Endothelial cell (in vitro differentiated cells): ENCODE results near the gene CDH8. TPM values are rescaled to one million over a fixed set of nuclear protein-coding genes. Genes with fewer than 3 reads are reported as not detected.

Experiments used
- DNase-seq: peaks from one replicate; pipeline ENCODE4 v3.0.0; 2021; ENCODE audit warnings: low spot score
- H3K27ac Mint-ChIP-seq: one replicate; pipeline ENCODE4 v1.8.0; 2021; ENCODE audit warnings: mixed read lengths, inconsistent platforms; ENCODE audit not compliant: unreplicated experiment
- H3K27me3 Mint-ChIP-seq: one replicate; pipeline ENCODE4 v1.8.0; 2021; ENCODE audit warnings: mild to moderate bottlenecking, moderate library complexity, mixed read lengths, inconsistent platforms; ENCODE audit not compliant: unreplicated experiment
- H3K36me3 Mint-ChIP-seq: one replicate; pipeline ENCODE4 v1.8.0; 2021; ENCODE audit warnings: mild to moderate bottlenecking, low read depth, mixed read lengths, inconsistent platforms; ENCODE audit not compliant: unreplicated experiment
- H3K4me1 Mint-ChIP-seq: one replicate; pipeline ENCODE4 v1.8.0; 2021; ENCODE audit warnings: mild to moderate bottlenecking, mixed read lengths, inconsistent platforms; ENCODE audit not compliant: unreplicated experiment
- H3K4me3 Mint-ChIP-seq: one replicate; pipeline ENCODE4 v1.8.0; 2021; ENCODE audit warnings: mild to moderate bottlenecking, mixed read lengths, inconsistent platforms; ENCODE audit not compliant: unreplicated experiment
- H3K9me3 Mint-ChIP-seq: one replicate; pipeline ENCODE4 v1.8.0; 2021; ENCODE audit warnings: mixed read lengths, inconsistent platforms; ENCODE audit not compliant: unreplicated experiment
- total RNA-seq: library from RNA; stranded (reverse); fragmentation: NEBNext Ultra II Directional; extraction: Animal tissue kit (Norgen Biotek cat#: 25700); gene quantifications from one replicate; pipeline ENCODE4 v1.2.1, GENCODE V29; 2021; ENCODE audit not compliant: unreplicated experiment
- TF ChIP-seq, protein P1 (sequence below): fragments of 200-600 bp; sonication (generic); IDR thresholded peaks from one replicate; pipeline ENCODE4 v1.5.0; 2021; ENCODE audit warnings: antibody characterized with exemption; ENCODE audit not compliant: unreplicated experiment

Gene CDH8
- total RNA-seq, 1 donor from 2014 or later, result 6.4 TPM

DNA sequence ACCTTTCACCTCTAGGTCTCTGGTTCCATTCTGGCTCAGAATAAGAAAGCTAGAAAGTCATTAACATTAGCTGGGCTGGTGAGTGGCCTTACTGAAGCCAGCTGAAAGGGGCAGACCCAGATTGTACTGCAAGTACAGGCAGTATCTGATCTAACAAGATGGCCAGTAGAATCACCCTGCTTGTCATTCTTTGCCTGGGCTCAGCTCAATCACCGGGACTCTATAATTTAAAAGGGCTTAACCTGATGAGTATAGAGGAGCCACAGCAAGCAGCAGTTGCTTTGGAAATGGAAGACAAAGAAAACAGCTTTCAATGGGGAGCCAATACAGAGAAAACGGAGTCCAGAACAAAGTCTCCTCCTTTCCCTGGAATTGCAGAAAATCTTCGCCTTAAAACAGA is 13.6 kb downstream of the CDH8 start:
- peaks cover 3% of the 10 kb centered on the region for H3K4me1 Mint-ChIP-seq
- H3K4me3 Mint-ChIP-seq, result no peak overlapping the region
- no peaks in the 10 kb centered on the region for H3K27me3 Mint-ChIP-seq
- DNase-seq, result no peak
- H3K9me3 Mint-ChIP-seq, result no peaks in the 10 kb centered on the region
- TF ChIP-seq, protein P1, sequence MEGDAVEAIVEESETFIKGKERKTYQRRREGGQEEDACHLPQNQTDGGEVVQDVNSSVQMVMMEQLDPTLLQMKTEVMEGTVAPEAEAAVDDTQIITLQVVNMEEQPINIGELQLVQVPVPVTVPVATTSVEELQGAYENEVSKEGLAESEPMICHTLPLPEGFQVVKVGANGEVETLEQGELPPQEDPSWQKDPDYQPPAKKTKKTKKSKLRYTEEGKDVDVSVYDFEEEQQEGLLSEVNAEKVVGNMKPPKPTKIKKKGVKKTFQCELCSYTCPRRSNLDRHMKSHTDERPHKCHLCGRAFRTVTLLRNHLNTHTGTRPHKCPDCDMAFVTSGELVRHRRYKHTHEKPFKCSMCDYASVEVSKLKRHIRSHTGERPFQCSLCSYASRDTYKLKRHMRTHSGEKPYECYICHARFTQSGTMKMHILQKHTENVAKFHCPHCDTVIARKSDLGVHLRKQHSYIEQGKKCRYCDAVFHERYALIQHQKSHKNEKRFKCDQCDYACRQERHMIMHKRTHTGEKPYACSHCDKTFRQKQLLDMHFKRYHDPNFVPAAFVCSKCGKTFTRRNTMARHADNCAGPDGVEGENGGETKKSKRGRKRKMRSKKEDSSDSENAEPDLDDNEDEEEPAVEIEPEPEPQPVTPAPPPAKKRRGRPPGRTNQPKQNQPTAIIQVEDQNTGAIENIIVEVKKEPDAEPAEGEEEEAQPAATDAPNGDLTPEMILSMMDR, result no peak
- H3K27ac Mint-ChIP-seq, result no peak overlapping the region
- no peaks in the 10 kb centered on the region for H3K36me3 Mint-ChIP-seq

DNA sequence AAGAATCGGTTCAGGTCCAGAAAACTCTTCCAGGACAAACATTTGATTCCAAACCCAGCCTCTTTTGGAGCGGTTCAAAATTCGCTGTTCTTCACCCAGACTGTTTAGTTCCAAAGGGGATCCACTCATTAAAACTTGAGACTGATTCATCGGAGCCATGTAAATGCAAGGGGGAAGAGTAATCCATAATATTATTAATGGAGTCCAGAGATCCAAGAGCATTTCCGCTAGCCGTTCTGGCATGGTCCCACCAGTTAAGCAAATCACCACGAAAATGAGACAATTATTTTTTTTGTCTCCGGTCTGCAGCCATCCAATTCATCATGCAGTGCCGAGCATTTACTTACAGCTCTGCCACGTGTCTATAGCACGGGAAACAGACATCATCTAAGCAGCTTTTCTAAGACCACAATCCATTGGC is 15.1 kb downstream of the CDH8 start:
- Mint-ChIP-seq H3K27me3 (no peaks in the 10 kb centered on the region), H3K4me1 (peaks cover 3% of the 10 kb centered on the region)
- TF ChIP-seq, protein P1, result no peak

DNA sequence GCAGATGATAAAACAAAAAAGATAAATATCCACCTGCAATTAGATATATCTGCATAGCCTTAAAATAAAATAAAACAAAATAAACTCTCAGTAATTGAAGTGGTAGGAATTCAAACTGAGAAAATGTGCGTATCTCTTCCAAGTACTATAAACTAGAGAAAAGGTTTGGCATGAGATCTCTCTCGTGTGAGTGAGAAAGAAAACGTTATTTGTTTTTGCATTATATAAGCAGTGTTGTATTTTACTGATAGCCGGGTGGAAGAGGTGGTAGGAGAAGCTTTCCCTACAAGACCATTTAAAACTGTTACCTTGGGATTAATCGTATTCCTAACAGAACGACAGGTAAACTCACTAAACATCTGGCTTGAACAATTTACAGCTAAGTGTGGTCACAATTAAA is 15.6 kb downstream of the CDH8 start:
- TF ChIP-seq, protein P1, result no peak
- H3K4me3 Mint-ChIP-seq, result no peak overlapping the region
- DNase-seq, result no peak
- H3K27ac Mint-ChIP-seq, result no peak overlapping the region
- H3K4me1 Mint-ChIP-seq, result peaks cover 3% of the 10 kb centered on the region
- H3K9me3 Mint-ChIP-seq, result no peaks in the 10 kb centered on the region
- H3K27me3 Mint-ChIP-seq, result no peaks in the 10 kb centered on the region
- no peaks in the 10 kb centered on the region for H3K36me3 Mint-ChIP-seq

More for the DNA sequence above, 15.1 kb downstream of the CDH8 start:
- Mint-ChIP-seq H3K36me3 (no peaks in the 10 kb centered on the region), H3K27ac (no peak overlapping the region), H3K9me3 (no peaks in the 10 kb centered on the region), H3K4me3 (no peak overlapping the region)
- no peak for DNase-seq

DNA sequence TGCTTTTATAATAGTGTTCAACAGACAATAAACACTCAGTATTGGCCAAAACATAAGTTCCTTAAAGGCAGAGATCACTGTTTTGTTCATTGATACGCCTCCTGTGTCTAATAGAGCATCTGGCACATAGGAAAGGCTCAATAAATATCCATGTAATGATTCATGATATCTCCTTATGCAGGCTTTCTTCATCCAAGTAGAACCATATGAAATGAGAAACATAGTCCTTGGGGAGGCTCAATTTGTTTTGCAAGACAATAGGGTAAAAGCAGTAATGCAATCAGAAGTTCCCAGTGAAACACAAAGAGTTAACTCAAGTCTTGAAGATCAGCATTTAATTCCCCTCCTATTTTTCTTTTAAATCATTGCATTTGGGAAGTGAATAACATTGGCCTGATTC is 16.4 kb downstream of the CDH8 start:
- TF ChIP-seq, protein P1, result no peak
- H3K27me3 Mint-ChIP-seq, result no peaks in the 10 kb centered on the region
- no peaks in the 10 kb centered on the region for H3K36me3 Mint-ChIP-seq
- H3K27ac Mint-ChIP-seq, result no peak overlapping the region
- H3K4me3 Mint-ChIP-seq, result no peak overlapping the region
- H3K9me3 Mint-ChIP-seq, result no peaks in the 10 kb centered on the region
- DNase-seq, result no peak
- H3K4me1 Mint-ChIP-seq, result peaks cover 3% of the 10 kb centered on the region

DNA sequence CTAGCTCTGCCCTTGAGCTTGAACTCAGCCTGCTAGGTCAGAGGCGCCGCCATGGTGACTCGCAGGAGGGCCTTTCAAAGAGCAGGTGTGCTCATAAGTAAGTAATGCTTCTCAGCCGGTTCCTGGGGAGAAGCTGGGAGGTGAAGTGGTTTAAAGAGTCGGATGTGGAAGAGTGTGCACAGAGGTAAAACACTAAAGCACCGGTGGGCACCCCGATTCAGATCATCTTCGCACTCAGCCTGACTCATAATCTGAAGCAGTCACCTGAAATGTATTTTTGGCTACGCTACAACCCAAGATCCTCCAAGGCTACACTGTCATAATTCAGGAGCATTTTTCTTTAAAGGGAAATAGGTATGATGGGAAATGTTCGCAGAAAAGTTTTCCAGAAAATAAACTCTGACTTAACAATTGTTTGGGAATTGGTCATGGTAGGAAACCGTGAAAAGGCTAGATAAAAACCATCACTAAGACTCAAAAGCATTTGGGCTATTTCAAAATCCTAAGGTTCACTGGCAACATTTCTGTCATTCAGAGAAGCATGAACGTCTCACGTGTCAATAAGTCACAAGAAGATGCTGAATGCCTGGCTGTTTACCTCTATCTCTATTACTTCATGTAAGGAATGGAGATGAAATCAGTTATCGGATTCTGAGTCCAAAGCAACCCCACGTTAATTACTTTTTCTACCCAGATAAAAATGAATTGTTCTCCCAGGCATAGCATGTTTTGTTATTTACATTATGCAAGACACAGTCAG is 17.8 kb downstream of the CDH8 start:
- TF ChIP-seq, protein P1, result no peak
- DNase-seq, result no peak
- Mint-ChIP-seq H3K27me3 (no peaks in the 10 kb centered on the region), H3K9me3 (no peaks in the 10 kb centered on the region), H3K27ac (no peak overlapping the region), H3K36me3 (no peaks in the 10 kb centered on the region), H3K4me3 (no peak overlapping the region), H3K4me1 (peaks cover 3% of the 10 kb centered on the region)
